CD4-positive, alpha-beta T cell treated with Interleukin-1 beta for 1 hour (primary cell): Measurements from ENCODE around the gene CLP1.
A peak's percentile ranks its signal among the peaks of the same experiment; 100 is the strongest.
"Not testable (repeated sequence)": the region's sequence is repeated elsewhere in the genome, so short reads cannot be mapped to it uniquely, and the experiment has no call there.

Source experiments
- DNase-seq, 2 donors: peaks; one replicate each; pipeline ENCODE4 v3.0.0-alpha.2; 2020 to 2022

Gene CLP1

DNA sequence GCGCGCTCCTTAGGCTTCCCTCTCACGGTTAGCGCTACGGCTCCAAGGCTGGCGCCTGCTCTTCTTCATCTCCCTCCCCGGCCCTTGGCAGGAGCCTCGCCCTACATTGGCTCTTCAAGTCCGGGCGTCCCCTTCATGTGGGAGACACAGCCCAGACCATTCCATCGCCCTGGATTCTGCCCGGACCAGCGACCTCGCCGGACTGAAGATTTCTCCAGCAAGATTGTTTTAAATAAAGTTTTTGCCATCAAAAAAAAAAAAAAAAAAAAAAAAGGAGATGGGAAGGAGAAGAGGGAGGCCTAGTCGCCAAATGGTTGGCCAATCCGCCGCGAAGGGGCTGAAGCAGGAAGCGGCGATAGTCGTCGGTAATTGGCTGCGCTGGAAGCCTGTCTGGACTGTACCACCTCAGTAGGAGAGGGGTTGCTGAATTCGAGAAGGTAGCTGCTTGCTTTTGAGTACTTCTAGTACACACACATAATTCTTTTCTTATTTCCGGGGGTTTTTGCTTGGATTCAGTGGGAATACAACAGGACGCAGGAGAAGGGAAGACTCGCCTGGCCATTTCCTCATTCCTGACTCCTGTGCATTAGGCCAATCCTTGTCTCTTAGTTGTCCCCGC is 9.7 kb downstream of the CLP1 start:
- peak; percentile 96 to 98 for DNase-seq

DNA sequence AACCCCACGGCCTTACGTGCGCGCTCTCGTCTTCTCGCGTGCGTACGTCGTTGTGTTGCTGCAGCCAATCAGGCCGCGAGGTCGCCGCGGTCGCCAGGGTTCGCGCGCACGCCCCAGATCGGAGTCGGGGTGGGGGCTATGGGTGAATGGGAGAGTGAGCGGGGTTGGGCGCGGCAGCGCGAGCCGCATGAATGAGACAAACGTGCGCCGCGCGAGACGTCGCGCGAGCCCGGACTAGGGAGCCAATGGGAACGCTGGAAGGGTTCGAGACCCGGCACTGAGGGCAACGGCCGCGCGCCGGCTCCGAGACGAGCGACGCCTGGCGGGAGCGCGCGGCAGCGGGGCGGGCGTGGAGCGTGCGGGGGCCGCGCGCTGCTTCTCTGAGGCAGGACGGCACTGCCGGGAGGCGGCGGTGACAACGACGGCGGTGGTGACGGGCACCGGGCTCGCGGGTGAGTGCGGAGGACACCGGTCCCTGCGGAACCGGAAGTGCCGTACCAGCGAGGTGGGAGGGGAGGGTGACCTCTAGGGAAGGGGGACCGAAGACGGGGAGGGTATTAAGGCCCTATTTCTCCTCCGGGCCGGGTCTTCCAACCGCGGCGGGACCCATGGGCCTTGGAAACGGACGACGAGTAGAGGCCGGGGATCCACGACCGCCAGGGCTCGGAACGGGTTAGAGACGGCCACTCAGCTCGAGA is 10.3 kb downstream of the CLP1 start, which contains the start of gene ZDHHC5:
TSS of gene ZDHHC5 (plus strand) at position 379 of the 698 bp plus-strand sequence. CDS start 4,977 bp downstream, outside the sequence.
- DNase-seq = peak; percentile 100

DNA sequence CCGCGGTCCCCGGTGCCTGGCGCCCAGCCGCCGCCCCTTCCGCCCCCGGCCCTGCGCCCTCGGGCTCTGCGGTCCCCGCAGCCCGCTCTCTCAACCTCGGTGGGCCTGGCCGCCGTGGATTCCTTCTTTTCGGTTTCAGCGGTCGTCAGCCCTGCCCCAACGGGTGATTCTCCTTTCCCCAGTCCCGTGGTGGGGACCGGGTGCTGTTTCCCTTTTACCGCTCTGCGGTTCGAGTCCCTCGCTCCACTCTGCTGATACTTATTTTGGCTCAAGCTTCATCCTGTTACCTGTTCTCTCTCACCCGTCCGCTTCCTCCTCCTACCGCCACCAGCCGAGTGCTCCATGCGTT is 10.8 kb downstream of the CLP1 start:
- peak in 1 of 2 donors; percentile 50 for DNase-seq

DNA sequence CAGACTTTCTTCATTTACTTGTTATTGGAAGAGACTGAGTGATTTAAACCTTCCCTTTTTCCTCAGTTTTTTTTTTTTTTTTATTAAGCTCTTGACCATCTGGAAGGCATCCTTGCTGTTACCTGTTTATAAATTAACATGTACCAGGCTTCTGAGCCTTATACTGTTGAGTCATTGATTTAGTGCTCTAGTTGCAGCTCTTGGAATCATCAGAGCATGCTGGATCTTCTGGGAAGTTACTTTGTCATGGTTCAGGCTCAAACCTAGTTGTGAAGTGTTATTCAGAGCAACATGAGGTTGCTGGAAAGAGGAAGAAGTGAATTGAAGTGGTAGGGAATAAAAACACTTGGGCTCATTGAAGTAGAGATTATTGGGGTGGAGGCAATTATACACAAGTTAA is 16.7 kb downstream of the CLP1 start:
- DNase-seq = no peak

DNA sequence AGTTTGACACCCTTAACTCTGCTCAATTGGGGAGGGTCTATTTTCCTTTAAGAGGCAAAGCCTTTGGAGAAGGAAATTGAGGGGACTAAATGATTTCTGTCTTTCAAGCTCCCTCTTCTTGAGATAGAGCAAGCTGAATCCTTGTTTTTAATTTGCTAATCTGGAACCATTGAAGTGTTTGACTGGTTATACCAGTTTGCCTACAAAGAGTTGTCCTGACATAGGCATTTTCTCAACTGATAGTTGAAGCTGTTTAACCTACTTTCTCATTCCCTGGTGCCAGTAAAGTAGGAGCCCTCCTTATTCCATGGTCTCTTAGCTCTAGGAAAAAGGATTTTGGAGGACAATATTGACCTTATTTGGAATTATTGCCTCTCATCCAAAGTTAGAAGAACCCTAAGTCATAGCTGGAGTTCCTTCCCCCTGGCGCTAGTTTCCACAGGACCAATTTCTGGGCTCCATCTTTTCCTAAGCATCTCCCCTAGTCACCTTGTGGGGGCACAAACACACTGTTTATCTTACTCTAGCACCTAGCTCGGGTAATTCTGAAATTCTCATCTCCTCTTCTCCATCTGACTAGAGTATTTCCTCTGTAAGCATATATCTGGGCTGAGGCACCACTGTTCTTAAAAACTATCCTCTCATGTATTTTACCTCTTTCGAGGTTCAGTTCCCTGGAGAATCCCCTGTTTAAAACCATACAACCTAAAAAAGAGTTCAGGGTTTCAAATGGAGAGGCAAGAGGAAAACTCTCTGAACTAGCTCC is 17.8 kb downstream of the CLP1 start:
- DNase-seq = no peak

DNA sequence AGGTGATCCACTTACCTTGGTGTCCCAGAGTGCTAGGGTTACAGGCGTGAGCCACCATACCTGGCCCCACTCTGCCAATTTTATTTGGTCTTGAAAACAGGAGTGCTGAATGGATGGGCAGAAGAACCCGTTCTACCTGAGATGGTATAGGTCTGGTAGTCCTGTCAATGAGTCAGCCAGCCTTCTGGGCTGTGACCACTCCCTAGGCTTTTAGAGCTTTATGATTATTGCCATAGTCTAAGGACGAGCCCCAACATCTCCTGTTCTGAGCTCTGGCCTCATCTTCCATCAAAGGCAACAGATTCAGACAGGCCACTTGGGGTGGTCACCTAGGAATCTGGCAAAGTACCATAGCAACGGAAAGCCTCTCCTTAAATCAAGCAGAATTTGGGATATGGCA is 21.8 kb downstream of the CLP1 start:
- DNase-seq = no peak

DNA sequence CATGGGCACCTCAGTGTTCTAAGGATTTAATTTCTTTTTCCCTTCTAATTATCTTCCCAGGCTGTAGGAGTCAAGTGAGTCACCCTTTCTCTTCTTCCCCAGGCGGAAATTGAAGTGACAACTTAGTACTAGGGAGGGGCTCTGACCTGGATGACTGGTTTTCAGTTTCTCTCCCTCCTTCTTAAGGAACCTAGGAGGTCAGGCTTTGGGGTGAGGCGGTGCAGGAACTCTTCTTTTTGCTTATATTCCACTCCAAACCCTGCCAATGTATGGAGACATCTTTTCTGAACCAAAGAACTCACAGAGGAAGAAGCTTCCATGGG is 23.0 kb downstream of the CLP1 start:
- no peak for DNase-seq

DNA sequence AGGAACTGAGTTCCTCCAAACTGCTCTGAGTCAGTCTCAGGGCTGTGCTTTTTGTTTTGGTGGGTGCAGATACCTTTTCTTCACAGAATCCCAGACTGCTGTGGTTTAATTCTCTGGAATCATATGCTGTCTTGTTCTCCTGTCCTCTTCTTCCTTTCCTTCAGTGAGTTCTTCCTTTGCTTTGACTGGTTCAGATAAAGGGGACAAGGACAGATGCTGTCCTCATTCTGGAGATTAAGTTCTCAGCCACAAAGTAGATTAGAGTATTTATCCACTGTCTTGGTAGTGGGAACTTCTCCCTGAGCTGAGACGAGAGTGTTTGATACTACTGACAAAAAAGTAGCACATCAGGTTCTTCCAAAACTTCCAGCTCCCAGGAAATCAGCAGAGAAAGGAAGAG is 23.6 kb downstream of the CLP1 start:
- DNase-seq = no peak

DNA sequence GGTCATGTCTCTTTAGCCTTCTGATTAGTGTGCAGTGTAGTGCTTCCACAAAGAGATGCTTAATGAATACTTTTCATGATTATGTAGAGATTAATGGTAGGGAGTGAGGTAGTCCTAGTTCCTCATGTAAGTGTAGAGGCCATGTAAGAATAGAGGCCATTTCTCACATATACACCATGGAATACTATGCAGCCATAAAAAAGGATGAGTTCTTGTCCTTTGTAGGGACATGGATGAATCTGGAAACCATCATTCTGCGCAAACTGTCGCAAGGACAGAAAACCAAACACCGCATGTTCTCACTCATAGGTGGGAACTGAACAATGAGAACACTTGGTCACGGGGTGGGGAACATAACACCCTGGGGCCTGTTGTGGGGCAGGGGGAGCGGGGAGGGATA is 32.9 kb downstream of the CLP1 start:
- not testable (repeated sequence) for DNase-seq

DNA sequence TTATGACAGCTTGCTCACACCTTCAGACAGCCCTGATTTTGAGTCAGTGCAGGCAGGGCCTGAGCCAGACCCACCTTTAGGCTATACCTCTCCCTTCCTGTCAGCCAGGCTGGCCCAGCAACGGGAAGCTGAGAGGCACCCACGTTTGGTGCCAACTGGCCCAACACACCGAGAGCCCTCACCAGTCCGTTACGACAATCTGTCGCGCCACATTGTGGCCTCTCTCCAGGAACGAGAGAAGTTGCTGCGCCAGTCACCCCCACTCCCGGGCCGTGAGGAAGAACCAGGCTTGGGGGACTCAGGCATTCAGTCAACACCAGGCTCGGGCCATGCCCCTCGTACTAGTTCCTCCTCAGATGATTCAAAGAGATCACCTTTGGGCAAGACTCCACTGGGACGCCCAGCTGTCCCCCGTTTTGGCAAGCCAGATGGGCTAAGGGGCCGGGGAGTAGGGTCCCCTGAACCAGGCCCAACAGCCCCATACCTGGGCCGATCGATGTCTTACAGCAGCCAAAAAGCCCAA is 41.3 kb downstream of the CLP1 start:
- no peak for DNase-seq

DNA sequence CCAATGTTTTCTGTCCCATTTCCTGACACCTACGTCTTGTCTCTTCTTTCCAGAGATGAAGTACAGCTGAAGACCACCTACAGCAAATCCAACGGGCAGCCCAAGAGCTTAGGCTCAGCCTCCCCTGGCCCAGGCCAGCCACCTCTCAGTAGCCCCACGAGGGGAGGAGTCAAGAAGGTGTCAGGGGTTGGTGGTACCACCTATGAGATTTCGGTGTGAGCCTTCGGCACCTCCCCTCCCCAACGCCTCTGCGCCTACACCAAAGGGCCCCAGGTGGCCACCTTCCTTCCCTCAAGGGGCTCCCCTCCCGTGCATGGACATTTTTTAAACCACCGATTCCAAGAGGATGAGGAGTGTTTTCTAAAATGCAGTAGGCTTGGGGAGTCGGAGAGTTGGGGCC is 42.3 kb downstream of the CLP1 start:
- DNase-seq = no peak

DNA sequence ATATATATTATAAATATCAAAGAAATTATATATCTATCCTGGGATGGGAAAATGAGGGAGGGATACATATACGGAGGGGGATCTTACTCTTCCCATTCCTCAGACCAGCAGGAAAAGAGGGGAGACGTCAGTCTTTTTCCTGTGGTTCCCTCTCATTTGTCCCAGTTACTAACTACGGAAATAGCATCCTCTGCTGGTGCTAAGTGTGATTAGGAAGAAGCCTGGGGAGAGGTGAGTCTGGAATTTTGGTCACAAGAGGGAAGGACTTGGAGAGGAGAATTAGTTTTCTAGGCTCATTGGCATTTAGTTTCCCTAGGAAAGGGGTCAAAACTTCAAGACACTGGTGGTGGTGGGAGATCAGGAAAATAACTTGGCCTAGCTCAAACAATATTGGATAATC is 42.9 kb downstream of the CLP1 start:
- no peak for DNase-seq

DNA sequence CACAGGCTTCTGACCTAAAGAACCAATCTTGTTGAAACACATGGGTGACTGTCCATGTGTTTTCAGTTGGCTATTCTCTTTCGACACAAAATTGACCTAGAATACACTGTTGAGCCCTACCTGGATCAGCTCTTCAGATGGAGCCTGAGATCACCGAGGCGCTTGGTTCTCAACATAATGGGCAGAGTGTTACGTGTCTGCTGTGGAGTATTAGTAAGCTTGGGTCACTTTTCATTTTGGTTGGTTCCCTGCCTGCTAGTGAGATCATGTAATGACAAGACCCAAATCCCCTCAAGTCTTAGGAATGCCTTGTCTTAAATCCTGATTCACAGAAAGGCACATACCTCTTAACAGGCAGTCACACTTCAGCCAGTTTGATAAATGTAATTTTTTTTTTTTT is 45.8 kb downstream of the CLP1 start:
- no peak for DNase-seq

DNA sequence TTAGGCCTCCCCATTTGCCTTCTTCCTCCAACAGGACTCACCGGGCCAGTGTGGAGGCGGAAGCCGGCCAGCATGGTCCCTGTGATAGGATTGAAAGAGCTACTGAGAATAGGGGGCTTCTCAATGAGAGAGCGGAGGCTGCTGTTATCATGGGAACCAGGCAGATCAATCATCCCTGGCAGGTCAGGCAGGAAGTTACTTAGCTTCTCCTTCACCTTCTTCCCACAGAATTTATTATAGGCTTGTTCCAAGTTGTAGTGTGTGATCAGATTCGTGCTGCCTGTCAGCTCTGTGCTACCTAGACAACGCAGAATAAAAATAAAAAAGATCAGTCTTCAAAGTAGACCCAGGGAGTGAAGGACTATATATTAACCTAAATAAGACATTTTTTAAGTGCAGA is 47.4 kb downstream of the CLP1 start:
- DNase-seq = no peak

DNA sequence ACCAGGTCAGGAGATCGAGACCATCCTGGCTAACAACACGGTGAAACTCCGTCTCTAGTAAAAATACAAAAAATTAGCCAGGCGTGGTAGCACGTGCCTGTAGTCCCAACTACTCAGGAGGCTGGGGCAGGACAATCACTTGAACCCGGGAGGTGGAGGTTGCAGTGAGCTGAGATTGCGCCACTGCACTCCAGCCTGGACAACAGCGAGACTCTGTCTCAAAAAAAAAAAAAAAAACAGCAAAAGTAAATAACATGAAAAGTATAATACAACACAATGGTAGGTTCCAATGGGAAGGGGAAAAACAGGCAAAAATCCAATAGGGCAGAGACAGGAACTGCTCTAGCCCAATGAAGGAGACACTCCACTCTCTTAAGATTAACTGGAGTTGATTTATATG is 47.9 kb downstream of the CLP1 start:
- DNase-seq = not testable (repeated sequence)

DNA sequence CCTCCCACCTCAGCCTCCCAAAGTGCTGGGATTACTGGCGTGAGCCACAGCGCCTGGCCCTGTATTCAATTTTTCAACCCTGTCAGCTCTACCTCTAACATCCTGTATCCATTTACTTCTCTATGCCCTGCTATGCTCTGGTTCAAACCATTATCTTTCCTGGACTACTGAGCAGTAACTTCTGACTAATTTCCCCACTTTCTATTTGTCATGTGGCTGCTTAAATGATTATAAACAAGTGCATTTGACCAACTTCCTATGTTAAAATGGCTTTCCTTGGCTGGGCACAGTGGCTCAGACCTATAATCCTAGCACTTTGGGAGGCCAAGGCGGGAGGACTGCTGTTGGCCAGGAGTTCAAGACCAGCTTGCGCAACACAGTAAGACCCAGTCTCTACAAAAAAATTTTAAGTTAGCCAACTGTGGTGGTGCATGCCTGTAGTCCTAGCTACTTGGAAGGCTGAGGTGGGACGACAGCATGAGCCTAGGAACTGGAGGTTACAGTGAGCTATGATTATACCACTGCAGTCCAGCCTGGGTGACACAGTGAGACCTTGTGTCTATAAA is 52.3 kb downstream of the CLP1 start:
- DNase-seq = no peak
